Endothelial cell of umbilical vein (primary cell): ENCODE data around the gene ATP1A4. TPM values are rescaled to one million over a fixed set of nuclear protein-coding genes. Genes with fewer than 3 reads are reported as not detected.

Experiments
- BruUV-seq: library from RNA; stranded (reverse); fragments of 400-500 nt; replicated peaks from 2 replicates; lab custom pipeline; 2021; lab: Mats Ljungman, UMichigan
- CTCF ChIA-PET: fragments of 300-600, 350-600 bp; sonication (Branson Sonifier 250); formaldehyde crosslinking; loops from one replicate; lab custom pipeline; 2021; ENCODE audit warnings: antibody characterized with exemption, inconsistent platforms; lab: Charles Lee
- POLR2A ChIA-PET: fragments of 300-600, 350-600 bp; sonication (Branson Sonifier 250); formaldehyde crosslinking; loops from one replicate; lab custom pipeline; 2021; ENCODE audit warnings: antibody characterized with exemption, inconsistent platforms; lab: Charles Lee
- DNase-seq: peaks from one replicate; pipeline ENCODE4 v3.0.0-alpha.2; 2011; ENCODE audit warnings: low read depth, low spot score
- FAIRE-seq: peaks from 2 replicates; lab custom pipeline; 2011; peaks lifted over from hg19 to GRCh38; lab: Jason Lieb, UNC
- H2AFZ ChIP-seq: 2 replicates; pipeline ENCODE4 v1.6.0; 2012; ENCODE audit warnings: low read depth, low read length, control low read depth, inconsistent platforms
- H3K27ac ChIP-seq: 2 replicates; pipeline ENCODE4 v1.5.1; 2011; ENCODE audit warnings: low read depth, mild to moderate bottlenecking, control low read depth, low read length, moderate library complexity; ENCODE audit not compliant: insufficient read depth
- H3K27me3 ChIP-seq, 2 experiments: 2 replicates each; pipeline versions ENCODE4 v1.6.0 to v1.6.1; 2011; ENCODE audit warnings: low read length in 2 of 2, mixed read lengths in 1 of 2; ENCODE audit not compliant: control insufficient read depth in 2 of 2, insufficient read depth in 2 of 2
- H3K36me3 ChIP-seq, 2 experiments: 2 replicates in 1 of 2; 3 replicates in 1 of 2; pipeline ENCODE4 v1.5.1; 2011; ENCODE audit warnings: low read length in 2 of 2, mild to moderate bottlenecking in 1 of 2, moderate library complexity in 1 of 2; ENCODE audit not compliant: control insufficient read depth in 2 of 2, insufficient read depth in 2 of 2; ENCODE audit errors: extremely low read depth in 1 of 2
- H3K4me1 ChIP-seq: 3 replicates; pipeline ENCODE4 v1.5.1; 2011; ENCODE audit warnings: mild to moderate bottlenecking, low read length; ENCODE audit not compliant: control insufficient read depth, insufficient read depth; ENCODE audit errors: extremely low read depth
- H3K4me2 ChIP-seq: 2 replicates; pipeline ENCODE4 v1.6.1; 2011; ENCODE audit warnings: low read length, control low read depth, mixed read lengths; ENCODE audit not compliant: insufficient read depth
- H3K4me3 ChIP-seq, 3 experiments: fragments of 200-600 bp in 1 of 3; sonication (generic), shearing (Covaris generic) in 1 of 3; replicated peaks in 1 of 3; 2 replicates each; pipeline ENCODE4 v1.5.1; 2011 to 2016; ENCODE audit warnings: control low read depth in 3 of 3, low read length in 3 of 3, mild to moderate bottlenecking in 2 of 3, inconsistent platforms in 1 of 3, low read depth in 1 of 3, moderate library complexity in 1 of 3; ENCODE audit not compliant: insufficient read depth in 1 of 3
- H3K79me2 ChIP-seq: 2 replicates; pipeline ENCODE4 v1.6.0; 2012; ENCODE audit warnings: low read length, inconsistent platforms; ENCODE audit not compliant: control insufficient read depth, insufficient read depth
- H3K9ac ChIP-seq: replicated peaks from 2 replicates; pipeline ENCODE3; 2011; ENCODE audit warnings: low read length, control low read depth; ENCODE audit not compliant: insufficient read depth; ENCODE audit errors: extremely low read depth
- H3K9me1 ChIP-seq: replicated peaks from 3 replicates; pipeline ENCODE4 v1.6.0; 2011; ENCODE audit warnings: mild to moderate bottlenecking, low read length; ENCODE audit not compliant: control insufficient read depth, insufficient read depth; ENCODE audit errors: extremely low read depth
- H3K9me3 ChIP-seq: replicated peaks from 2 replicates; pipeline ENCODE4 v1.5.1; 2012; ENCODE audit warnings: low read length, inconsistent platforms; ENCODE audit not compliant: control insufficient read depth, insufficient read depth
- H4K20me1 ChIP-seq: replicated peaks from 2 replicates; pipeline ENCODE3; 2011; ENCODE audit warnings: mild to moderate bottlenecking, low read length; ENCODE audit not compliant: control insufficient read depth, insufficient read depth; ENCODE audit errors: extremely low read depth
- CTCF ChIP-seq, 2 donors: IDR thresholded peaks; 1 replicate in 1 of 2; 2 replicates in 1 of 2; pipeline ENCODE4 v1.5.1; 2011; ENCODE audit warnings: low read length in 2 of 2, mild to moderate bottlenecking in 2 of 2, moderate library complexity in 2 of 2, control low read depth in 1 of 2, inconsistent platforms in 1 of 2, low read depth in 1 of 2; ENCODE audit not compliant: insufficient read depth in 1 of 2; ENCODE audit errors: extremely low read depth in 1 of 2
- EZH2 ChIP-seq: IDR thresholded peaks from 2 replicates; pipeline ENCODE4 v1.6.1; 2012; ENCODE audit warnings: borderline replicate concordance, low read depth, mild to moderate bottlenecking, moderate library complexity, low read length, inconsistent platforms; ENCODE audit not compliant: severe bottlenecking
- FOS ChIP-seq: IDR thresholded peaks from 2 replicates; pipeline ENCODE4 v1.6.1; 2011; ENCODE audit warnings: mild to moderate bottlenecking, low read length, moderate library complexity, borderline replicate concordance; ENCODE audit not compliant: insufficient read depth
- GATA2 ChIP-seq: IDR thresholded peaks from 2 replicates; pipeline ENCODE4 v1.7.0; 2011; ENCODE audit warnings: low read depth, mild to moderate bottlenecking, moderate library complexity, mixed read lengths, low read length; ENCODE audit not compliant: insufficient read length, insufficient read depth
- JUN ChIP-seq: IDR thresholded peaks from 2 replicates; pipeline ENCODE4 v1.6.1; 2011; ENCODE audit warnings: borderline replicate concordance, low read depth; ENCODE audit not compliant: insufficient read length, insufficient read depth
- MAX ChIP-seq: IDR thresholded peaks from 2 replicates; pipeline ENCODE4 v1.6.1; 2011; ENCODE audit not compliant: insufficient read depth, insufficient read length
- MYC ChIP-seq: IDR thresholded peaks from one replicate; pipeline ENCODE4 v1.6.1; 2011; ENCODE audit warnings: mild to moderate bottlenecking, low read depth, low read length
- POLR2A ChIP-seq: IDR thresholded peaks from 2 replicates; pipeline ENCODE4 v1.6.1; 2012; ENCODE audit warnings: low read depth, mild to moderate bottlenecking, control low read depth, low read length
- POLR2AphosphoS5 ChIP-seq: IDR thresholded peaks from 2 replicates; pipeline ENCODE4 v1.6.1; 2012; ENCODE audit warnings: low read depth, mild to moderate bottlenecking, control low read depth, low read length, moderate library complexity; ENCODE audit not compliant: insufficient read depth
- dilution Hi-C: fragments of 300-500 bp; cut with MboI; formaldehyde crosslinking; loops from one replicate; pipeline ENCODE4 v1.15.0; 2019; ENCODE audit warnings: low sequenced_read_pairs; ENCODE audit not compliant: extremely low pct_ligation_motif_present
- intact Hi-C: fragments of 100-400 bp; cut with micrococcal nuclease; formaldehyde crosslinking; loops from one replicate; pipeline ENCODE4 v1.10.0; 2022
- polyA plus RNA-seq, 4 experiments: library from polyadenylated mRNA; depleted of rRNA in 3 of 4; stranded (reverse) in 3 of 4; unstranded in 1 of 4; fragments of >200 nt; gene quantifications; 2 replicates each; pipeline versions ENCODE4 v1.2.1 to v1.2.3, GENCODE V29; 2011 to 2012; ENCODE audit warnings: missing spikeins in 1 of 4
- total RNA-seq: library from RNA; stranded (reverse); gene quantifications from 2 replicates; pipeline ENCODE4 v1.2.3, GENCODE V29; 2021

The ATP1A4 gene
- total and polyA plus RNA-seq, 2 donors (not counting 3 experiments of a cell fraction or from before 2014, with no cell fraction given) = not detected

- H3K4me2 ChIP-seq = no peak overlapping the region
- no peak overlapping the region for H3K4me3 ChIP-seq
- no peak for DNase-seq
- no peaks in the 10 kb centered on the region for H4K20me1 ChIP-seq
- FAIRE-seq = no peak
- H3K9me1 ChIP-seq = no peaks in the 10 kb centered on the region
- H3K79me2 ChIP-seq = no peaks in the 10 kb centered on the region
- ChIA-PET POLR2A (no interaction called here), CTCF (interaction anchor here (1.3 to 5.7 kb wide), 4 partner anchors 20 to 188 kb away, joined by 3 to 511 read pairs (median 142); no protein-coding TSS in a partner anchor)
- H3K4me1 ChIP-seq = peaks cover 5% of the 10 kb centered on the region
- no peak overlapping the region for H2AFZ ChIP-seq
- H3K27ac ChIP-seq = no peak overlapping the region
- no TSS peak for BruUV-seq
- no peak overlapping the region for H3K9ac ChIP-seq
- H3K27me3 ChIP-seq = peaks cover 0 to 4% of the 10 kb centered on the region in 2 experiments
- no peaks in the 10 kb centered on the region for H3K9me3 ChIP-seq
- no peaks in the 10 kb centered on the region for H3K36me3 ChIP-seq
- intact Hi-C loops = no loop called here
- TF ChIP-seq JUN (no peak), MAX (no peak), EZH2 (no peak), CTCF (IDR thresholded peaks at IDR 0.05; ENCODE audit: extremely low read depth in 1 of 2, insufficient read depth in 1 of 2, low read depth in 1 of 2, low read length in 2 of 2) (no peak), GATA2 (no peak), POLR2AphosphoS5 (no peak), MYC (no peak), POLR2A (no peak), FOS (no peak)
- dilution Hi-C loops = no loop called here
These were observed 36.9 kb downstream of the ATP1A4 start for GRCh38 chr1:160188341-160188740.
